ENCODE data around the gene ARHGAP15. TPM values are rescaled to one million over a fixed set of nuclear protein-coding genes. Genes with fewer than 3 reads are reported as not detected.

ARHGAP15 gene
- total RNA-seq, 2 experiments from 2014 or later = 71.3 to 72.8 TPM

GRCh38 chr2:143754742-143755141 lies 625.5 kb downstream of the ARHGAP15 start:
- intact Hi-C loops (cut with micrococcal nuclease) = no loop called here
- Mint-ChIP-seq H3K27me3 (no peaks in the 10 kb centered on the region), H3K4me3 (no peak overlapping the region), H3K4me1 (ENCODE audit: low read depth) (no peaks in the 10 kb centered on the region), H3K36me3 (ENCODE audit: low read depth) (peaks cover 12% of the 10 kb centered on the region), H3K27ac (no peak overlapping the region), H3K9me3 (no peaks in the 10 kb centered on the region)
- DNase-seq (no peak), ATAC-seq (no peak)
- ChIA-PET CTCF (no interaction called here), POLR2A (no interaction called here)
- TF ChIP-seq, protein P1, sequence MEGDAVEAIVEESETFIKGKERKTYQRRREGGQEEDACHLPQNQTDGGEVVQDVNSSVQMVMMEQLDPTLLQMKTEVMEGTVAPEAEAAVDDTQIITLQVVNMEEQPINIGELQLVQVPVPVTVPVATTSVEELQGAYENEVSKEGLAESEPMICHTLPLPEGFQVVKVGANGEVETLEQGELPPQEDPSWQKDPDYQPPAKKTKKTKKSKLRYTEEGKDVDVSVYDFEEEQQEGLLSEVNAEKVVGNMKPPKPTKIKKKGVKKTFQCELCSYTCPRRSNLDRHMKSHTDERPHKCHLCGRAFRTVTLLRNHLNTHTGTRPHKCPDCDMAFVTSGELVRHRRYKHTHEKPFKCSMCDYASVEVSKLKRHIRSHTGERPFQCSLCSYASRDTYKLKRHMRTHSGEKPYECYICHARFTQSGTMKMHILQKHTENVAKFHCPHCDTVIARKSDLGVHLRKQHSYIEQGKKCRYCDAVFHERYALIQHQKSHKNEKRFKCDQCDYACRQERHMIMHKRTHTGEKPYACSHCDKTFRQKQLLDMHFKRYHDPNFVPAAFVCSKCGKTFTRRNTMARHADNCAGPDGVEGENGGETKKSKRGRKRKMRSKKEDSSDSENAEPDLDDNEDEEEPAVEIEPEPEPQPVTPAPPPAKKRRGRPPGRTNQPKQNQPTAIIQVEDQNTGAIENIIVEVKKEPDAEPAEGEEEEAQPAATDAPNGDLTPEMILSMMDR (IDR thresholded peaks at IDR 0.05) = no peak

GRCh38 chr2:143758629-143759330 lies 629.6 kb downstream of the ARHGAP15 start:
- ChIA-PET POLR2A (no interaction called here), CTCF (no interaction called here)
- H3K9me3 Mint-ChIP-seq = no peaks in the 10 kb centered on the region
- ATAC-seq (no peak), DNase-seq (no peak)
- H3K27me3 Mint-ChIP-seq = no peaks in the 10 kb centered on the region
- TF ChIP-seq, protein P1 (IDR thresholded peaks at IDR 0.05) = no peak
- H3K4me3 Mint-ChIP-seq = no peak overlapping the region
- H3K27ac Mint-ChIP-seq = no peak overlapping the region
- no peaks in the 10 kb centered on the region for H3K4me1 Mint-ChIP-seq (ENCODE audit: low read depth)
- no peaks in the 10 kb centered on the region for H3K36me3 Mint-ChIP-seq (ENCODE audit: low read depth)
- intact Hi-C loops (cut with micrococcal nuclease) = no loop called here

DNA sequence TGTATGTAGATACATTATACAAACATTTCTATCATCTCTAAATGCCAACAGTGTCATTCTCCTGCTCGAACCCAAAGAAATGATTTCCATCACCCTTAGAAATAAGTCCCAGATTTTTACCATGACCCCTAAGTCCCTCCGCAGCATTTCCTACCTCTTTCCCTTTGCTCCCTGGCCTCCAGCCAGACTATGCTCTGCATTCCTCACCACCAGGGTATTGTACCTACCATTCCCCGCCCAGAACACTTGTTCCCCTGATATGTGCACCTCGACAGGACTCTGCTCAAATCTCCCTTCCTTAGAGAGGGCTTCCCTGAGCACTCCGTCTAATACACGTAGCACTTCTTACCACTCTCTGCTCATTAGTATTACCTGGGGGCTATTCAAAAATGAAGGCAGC lies 630.2 kb downstream of the ARHGAP15 start:
- ATAC-seq (no peak), DNase-seq (no peak)
- POLR2A ChIA-PET = no interaction called here
- no peaks in the 10 kb centered on the region for H3K4me1 Mint-ChIP-seq (ENCODE audit: low read depth)
- H3K9me3 Mint-ChIP-seq = no peaks in the 10 kb centered on the region
- no peaks in the 10 kb centered on the region for H3K27me3 Mint-ChIP-seq
- TF ChIP-seq, protein P1 (IDR thresholded peaks at IDR 0.05) = no peak
- CTCF ChIA-PET = no interaction called here
- H3K4me3 Mint-ChIP-seq = no peak overlapping the region
- peak overlapping the region; percentile 14 for H3K27ac Mint-ChIP-seq
- peaks cover under 1% of the 10 kb centered on the region for H3K36me3 Mint-ChIP-seq (ENCODE audit: low read depth)
- intact Hi-C loops (cut with micrococcal nuclease) = no loop called here

DNA sequence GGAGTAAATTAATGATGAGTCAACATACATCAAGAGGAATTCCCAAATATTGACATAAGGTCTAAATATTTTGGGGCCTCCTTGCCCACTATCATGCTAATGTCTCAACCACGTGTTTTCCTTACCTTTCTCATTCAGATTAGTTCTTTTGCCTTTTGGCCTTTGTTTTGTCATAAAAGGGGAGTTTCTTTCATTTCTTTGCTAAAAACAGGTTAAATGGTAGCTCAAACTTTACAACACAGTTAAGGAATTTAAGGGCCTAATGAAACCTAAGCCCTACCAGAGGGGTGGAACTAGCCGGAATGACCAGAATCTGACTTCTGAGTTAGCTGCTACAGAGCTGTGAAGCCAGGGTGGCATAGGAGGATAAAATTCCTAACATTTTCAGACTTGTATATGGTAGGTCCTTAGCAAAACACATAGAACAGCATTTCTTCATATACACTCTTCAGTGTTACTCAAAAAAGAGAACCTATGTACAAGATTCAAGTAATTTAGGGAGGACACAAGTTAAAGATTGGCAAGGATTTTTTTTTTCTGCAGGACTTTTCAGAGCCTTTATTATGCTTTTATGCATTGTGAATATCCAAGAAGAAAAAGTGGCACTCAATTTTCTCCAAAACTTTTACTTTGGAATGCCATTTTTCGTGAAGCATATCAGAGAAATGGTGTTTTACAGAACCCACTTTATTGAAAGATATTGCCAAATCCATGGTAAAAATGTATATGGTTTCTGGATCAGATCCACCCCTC lies 633.1 kb downstream of the ARHGAP15 start:
- intact Hi-C loops (cut with micrococcal nuclease) = no loop called here
- peaks cover 6% of the 10 kb centered on the region for H3K36me3 Mint-ChIP-seq (ENCODE audit: low read depth)
- POLR2A ChIA-PET = no interaction called here
- H3K4me3 Mint-ChIP-seq = no peak overlapping the region
- TF ChIP-seq, protein P1 (IDR thresholded peaks at IDR 0.05) = no peak
- DNase-seq (no peak), ATAC-seq (no peak)
- H3K9me3 Mint-ChIP-seq = no peaks in the 10 kb centered on the region
- CTCF ChIA-PET = interaction anchor here (1.0 to 1.6 kb wide), 3 partner anchors 11 to 23 kb away, joined by 3 to 5 read pairs (median 4); no protein-coding TSS in a partner anchor
- H3K4me1 Mint-ChIP-seq (ENCODE audit: low read depth) = no peaks in the 10 kb centered on the region
- H3K27me3 Mint-ChIP-seq = no peaks in the 10 kb centered on the region
- no peak overlapping the region for H3K27ac Mint-ChIP-seq

DNA sequence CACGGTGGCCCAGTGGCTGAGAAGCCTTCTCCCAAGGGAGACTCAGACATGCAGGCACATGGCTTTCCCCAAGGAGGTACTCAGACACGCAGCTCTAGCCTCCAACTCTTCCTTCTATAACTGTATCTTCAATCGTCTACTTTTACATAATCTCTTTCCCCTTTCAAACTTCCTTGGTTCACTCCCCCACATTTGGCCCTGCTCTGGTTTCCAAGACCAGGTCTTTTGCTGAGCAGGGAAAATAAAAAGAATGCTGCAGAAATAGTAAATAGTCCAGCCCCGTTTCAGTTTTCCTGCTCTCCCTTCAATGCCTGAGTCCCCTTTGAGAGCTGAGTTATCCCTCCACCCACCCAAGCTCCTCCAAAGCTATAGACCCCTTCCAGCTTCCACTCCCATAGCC lies 635.0 kb downstream of the ARHGAP15 start:
- POLR2A ChIA-PET = no interaction called here
- DNase-seq (no peak), ATAC-seq (no peak)
- H3K27ac Mint-ChIP-seq = no peak overlapping the region
- H3K9me3 Mint-ChIP-seq = no peaks in the 10 kb centered on the region
- no peaks in the 10 kb centered on the region for H3K27me3 Mint-ChIP-seq
- peaks cover 13% of the 10 kb centered on the region for H3K36me3 Mint-ChIP-seq (ENCODE audit: low read depth)
- no peak overlapping the region for H3K4me3 Mint-ChIP-seq
- CTCF ChIA-PET = no interaction called here
- intact Hi-C loops (cut with micrococcal nuclease) = no loop called here
- TF ChIP-seq, protein P1 (IDR thresholded peaks at IDR 0.05) = no peak
- no peaks in the 10 kb centered on the region for H3K4me1 Mint-ChIP-seq (ENCODE audit: low read depth)
